NCI-H446 treated with DMSO at 0.1 percent for 48 hours (cell line): ENCODE measurements around the gene PHF12.
A peak's percentile ranks its signal among the peaks of the same experiment; 100 is the strongest.

Experiments used
- DNase-seq: peaks from one replicate; lab custom pipeline; 2025; lab: John Stamatoyannopoulos, UW

PHF12 gene

GRCh38 chr17:28975031-28975430 is 23.7 kb upstream of the PHF12 start:
- no peak for DNase-seq

GRCh38 chr17:28974451-28974850 is 23.1 kb upstream of the PHF12 start:
- no peak for DNase-seq

- peak; percentile 8 for DNase-seq
Observed at GRCh38 chr17:28973425-28973824, 22.1 kb upstream of the PHF12 start.

- DNase-seq, result no peak
Observed at GRCh38 chr17:28972437-28972836, 21.1 kb upstream of the PHF12 start.

DNA sequence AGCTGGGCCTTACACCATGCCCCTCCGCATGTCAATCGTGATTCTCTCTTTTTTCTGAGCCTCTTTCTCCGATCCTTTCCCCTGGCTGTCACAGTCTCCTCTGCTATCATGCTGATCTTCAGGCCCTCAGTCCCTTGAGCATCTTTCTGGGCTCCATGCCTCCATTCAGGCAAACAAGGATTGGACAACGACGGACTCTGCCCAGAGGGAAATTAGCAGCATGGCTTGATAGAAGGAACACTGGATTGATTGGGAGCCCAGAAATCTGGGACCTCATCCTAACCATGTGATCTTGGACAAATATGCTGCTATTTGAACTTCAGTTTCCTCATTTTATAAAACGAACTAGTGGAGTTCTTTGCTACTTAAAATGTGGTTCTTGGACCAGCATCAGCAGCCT is 19.6 kb upstream of the PHF12 start:
- no peak for DNase-seq

DNA sequence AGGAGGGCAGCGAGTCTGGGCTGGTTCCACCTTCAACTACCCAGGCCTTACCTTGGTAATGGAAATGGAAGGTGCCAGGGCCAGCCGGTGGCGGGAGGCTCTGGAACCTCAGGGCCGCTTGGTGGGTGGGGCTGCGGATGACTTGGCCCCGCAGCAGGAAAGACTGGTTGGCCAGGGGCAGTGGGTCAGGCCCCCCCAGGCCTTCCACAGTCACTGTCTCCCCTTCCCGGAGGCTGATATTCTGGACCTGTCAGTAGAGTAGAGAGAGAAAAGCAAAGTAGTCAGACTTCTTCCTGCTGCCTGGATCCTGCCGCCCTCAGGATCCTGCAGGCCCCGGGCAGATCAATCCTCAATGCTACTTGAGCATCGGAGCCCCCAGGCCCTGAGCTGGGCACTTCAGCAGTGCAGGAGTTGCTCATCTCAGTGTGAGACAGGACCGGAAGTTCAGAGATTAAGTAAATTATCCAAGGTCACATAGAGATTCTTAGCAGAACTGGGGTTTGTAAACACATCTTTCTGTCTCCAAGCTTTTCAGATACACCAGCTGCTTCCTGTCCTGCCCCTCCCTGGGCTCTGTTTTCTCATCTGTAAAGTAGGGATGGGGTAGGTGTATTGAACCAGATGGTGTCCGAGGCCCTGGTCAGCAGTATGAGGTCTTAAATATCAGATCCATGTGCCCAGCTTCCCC is 18.5 kb upstream of the PHF12 start:
- DNase-seq, result no peak

DNA sequence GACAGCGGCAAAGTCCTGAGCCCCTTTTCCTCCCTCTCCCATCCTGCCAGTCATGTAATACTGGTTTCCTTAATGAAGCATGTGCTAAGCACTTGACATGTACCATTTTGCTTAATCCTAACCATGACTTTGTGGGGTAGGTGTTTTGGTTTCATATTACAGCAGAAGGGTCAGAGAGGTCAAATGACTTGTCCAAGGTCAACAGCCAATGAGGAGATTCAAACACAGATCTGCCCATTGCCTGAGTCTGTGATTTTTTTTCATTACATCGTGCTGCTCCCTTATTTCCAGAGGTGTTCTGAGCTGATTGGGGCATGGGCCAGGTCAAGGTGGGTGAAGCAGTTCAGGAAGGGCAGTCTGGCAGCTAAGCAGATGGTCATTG is 17.6 kb upstream of the PHF12 start:
- DNase-seq, result no peak

- DNase-seq, result no peak
Observed at GRCh38 chr17:28968231-28968913, 17.1 kb upstream of the PHF12 start.

GRCh38 chr17:28967221-28968135 is 16.2 kb upstream of the PHF12 start:
- peak; percentile 62 for DNase-seq

DNA sequence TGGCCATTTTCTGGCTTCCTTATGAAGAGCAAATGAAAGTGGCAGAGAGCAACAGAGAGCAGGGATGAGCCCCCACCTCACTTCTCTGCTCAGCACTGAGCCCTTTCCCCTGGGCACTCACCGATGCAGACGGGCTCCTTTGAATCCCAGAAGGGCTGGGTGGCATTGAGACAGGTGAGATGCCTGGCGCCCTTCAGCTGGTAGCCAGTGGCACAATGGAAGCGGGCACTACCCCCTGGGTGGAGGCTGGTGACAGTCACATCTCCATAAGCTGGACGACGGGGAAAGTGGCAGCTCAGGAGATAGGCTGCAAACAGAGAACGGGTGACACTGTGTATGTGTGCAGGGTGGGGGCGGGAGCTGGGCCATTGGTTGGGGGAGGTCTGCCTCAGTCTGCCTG is 12.5 kb upstream of the PHF12 start:
- no peak for DNase-seq

GRCh38 chr17:28963055-28963611 is 11.8 kb upstream of the PHF12 start:
- DNase-seq, result no peak

GRCh38 chr17:28961391-28961790 is 10.1 kb upstream of the PHF12 start:
- no peak for DNase-seq

- DNase-seq, result no peak
Observed at GRCh38 chr17:28960256-28961061, 9.1 kb upstream of the PHF12 start.

- no peak for DNase-seq
Observed at GRCh38 chr17:28959471-28959871, 8.2 kb upstream of the PHF12 start.

DNA sequence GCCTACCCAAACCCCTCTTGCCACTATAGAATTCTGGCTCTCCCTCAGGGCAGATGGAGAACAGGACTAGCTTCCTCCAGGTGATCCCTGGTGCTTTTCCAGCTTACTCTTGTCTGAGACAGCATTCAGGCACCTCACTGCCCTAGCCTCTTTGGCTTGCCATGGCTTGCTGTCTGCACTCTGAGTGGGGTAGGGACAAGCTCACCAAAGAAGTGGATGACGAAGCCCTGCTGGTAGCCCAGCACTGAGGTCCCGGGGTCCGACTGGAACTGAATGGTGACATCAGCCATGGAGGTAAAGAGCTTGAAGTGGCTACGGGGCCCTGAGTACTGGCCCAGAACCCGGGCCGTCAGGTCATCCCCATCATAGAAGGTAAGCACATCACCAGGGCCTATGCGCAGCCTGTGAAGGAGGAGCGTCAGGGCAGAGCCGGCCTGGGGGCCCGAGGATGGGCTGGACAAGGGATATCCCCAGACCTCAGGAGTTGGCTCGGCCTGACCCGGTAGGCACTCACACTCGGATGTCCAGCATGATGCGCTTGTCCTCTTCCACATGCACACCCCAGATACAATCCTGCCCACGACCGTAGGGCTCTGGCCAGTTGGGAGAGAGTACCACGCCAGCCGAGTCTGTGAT is 7.6 kb upstream of the PHF12 start:
- no peak for DNase-seq

- DNase-seq, result no peak
Observed at GRCh38 chr17:28957992-28958355, 6.7 kb upstream of the PHF12 start.

GRCh38 chr17:28957277-28957991 is 6.1 kb upstream of the PHF12 start:
- DNase-seq, result no peak

GRCh38 chr17:28956861-28957260 is 5.5 kb upstream of the PHF12 start:
- no peak for DNase-seq

DNA sequence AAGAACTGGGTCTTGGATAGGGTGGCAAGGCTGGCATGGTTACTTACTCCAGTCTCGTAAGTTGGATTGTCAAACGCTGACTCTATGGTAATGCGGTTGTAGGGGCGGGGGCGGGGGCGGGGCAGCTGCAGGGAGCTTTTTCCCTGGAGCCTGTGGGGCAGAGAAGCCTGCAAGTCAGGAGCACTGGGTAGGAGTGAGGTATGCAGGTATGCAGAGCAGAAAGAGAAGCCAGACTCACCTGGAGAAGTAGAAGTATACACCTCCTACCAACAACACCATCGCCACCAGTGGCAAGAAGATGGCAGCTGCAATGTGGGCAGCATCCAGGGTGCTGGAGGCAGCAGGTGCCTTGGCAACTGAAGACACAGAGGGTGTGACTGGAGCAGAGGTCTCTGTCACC is 4.8 kb upstream of the PHF12 start:
- DNase-seq, result no peak

DNA sequence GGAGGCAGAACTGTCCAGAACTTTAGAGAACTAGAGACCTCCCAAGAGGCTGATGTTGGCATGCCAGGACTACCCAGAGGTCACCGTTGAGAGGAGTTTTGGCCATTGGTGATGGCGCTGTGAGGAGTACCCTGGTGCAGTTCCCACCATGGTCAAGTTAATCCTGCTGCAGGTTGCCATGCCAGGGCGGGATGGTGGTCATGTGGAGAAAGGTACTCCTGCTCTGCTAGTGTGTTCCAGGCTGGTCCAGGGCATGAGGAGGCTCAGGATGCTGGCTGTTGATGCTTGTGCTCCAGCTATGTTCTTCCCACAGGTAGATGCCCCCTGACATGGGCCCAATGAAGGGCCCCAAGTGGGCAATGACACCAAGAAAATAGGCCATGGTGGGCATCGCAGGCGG is 4.1 kb upstream of the PHF12 start:
- DNase-seq, result no peak

DNA sequence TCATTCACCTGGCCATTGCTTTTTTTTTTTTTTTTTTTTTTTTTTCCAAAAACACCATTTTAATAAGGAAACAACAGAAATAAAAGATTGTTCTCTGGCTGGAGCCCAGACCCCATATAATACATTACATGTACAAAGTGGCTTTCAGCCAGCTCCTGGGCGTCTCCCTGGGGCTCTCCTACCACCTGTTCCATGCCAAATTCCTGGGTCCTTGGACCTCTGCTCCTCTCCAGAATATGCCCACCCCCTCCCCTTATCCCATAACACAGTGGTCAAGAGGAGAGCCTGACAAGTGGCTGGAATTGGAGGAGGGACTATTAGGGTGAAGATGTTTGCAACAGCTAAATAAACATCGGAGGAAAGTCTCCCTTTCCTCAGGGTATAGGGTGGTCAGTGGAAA is 3.6 kb upstream of the PHF12 start:
- DNase-seq, result no peak
